HL-60/S4 (cell line): Measurements from ENCODE around the gene NLN.
"Not testable (repeated sequence)": the region's sequence is repeated elsewhere in the genome, so short reads cannot be mapped to it uniquely, and the experiment has no call there.

Experiments
- in situ Hi-C: fragments of 300-500 bp; cut with MboI; formaldehyde crosslinking; loops from 2 replicates; pipeline ENCODE4 v1.14.3; 2022; ENCODE audit warnings: low sequenced_read_pairs

NLN gene

GRCh38 chr5:65807494-65807893 is 85.5 kb downstream of the NLN start:
- in situ Hi-C loops: not testable (repeated sequence)

DNA sequence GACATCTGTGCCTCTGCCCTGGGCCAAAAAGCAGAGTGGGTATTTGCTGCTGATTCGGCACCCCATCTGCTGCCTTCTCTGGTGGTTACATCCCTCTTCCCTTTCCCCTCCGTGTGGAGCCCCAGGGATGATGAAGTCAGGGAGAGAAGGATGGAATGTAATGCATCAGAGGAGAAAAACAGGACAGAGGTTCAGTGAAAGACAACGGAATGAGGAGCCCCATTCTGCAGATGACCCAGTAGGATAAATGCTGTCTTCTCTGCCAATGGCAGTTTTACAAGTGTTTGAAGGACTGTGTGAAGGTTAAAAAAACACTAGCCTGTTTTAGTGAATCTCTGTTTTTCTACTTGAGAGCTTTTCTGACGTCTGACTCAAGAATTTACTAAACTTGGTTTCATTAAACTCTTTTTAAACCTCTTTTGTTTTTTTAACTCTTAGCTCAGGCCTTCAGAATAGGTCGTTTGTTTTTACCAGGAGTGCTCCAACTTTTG is 86.3 kb downstream of the NLN start:
- in situ Hi-C loops: no loop called here

- in situ Hi-C loops: no loop called here
These were observed 86.8 kb downstream of the NLN start for GRCh38 chr5:65808818-65809217.

DNA sequence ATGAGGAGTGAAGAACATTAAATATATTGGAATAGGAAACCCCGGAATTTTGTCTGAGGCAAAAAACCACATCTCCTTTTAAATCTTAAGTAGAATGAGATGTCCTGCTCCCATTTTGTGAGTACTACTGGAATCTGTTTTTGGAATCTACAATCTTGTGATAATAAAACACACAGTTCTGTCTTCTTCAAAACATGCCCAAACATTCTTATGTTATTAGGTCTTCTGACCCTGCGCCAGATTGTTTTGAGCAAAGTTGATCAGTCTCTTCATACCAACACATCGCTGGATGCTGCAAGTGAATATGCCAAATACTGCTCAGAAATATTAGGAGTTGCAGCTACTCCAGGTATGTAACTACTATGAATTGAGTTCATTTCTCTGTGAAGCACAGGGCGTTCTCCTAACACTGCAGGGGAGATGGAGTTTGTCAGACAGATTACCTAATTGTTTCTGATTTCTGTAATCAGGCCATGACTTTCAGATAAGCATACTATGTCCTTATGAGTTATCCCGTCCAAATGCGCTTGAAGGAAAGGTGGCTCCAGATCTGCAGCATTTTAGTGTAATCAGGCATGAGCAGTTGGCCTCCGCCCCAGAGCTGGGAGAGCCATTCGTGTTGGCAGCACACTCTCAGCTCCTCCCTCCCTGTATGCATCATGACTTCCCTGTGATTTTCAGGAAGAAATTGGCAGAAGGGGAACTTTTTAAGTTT is 88.0 kb downstream of the NLN start:
- in situ Hi-C loops: no loop called here

DNA sequence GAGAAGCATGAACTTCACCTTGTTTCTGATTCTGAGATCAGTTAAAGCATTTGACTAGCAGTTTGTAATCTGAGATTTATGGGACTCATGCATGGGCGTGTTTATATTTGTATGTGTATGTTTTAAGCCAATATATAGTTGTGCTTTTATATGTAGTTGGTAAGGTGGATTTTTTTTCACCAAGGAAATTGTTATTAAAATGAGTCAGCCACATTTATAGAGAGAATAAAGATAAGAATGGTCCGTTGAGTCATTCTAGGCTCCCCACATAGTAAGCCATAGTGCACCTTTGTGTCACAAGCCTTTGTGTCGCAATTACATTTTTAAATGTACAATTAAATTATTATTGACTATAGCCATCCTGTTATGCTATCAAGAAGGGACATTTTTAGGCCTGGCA is 89.0 kb downstream of the NLN start:
- in situ Hi-C loops: no loop called here

DNA sequence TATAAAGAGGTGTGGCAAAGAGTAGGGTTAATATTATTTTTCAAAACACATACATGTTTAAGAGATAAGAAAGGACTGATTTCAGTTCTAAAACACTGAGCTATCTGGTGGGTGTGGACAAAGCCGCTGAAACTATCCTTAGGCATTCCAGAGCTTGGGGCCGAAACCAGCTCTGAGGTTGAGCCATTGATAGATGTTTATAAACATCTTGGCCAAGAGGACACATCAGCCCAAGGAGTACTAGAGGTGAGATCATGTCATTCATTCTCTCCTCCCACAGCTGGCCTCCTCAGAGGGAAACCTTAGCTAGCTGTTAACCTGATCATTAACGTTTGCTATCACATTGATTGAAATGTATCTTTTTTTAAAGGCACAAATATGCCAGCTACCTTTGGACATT is 89.9 kb downstream of the NLN start:
- in situ Hi-C loops: no loop called here

DNA sequence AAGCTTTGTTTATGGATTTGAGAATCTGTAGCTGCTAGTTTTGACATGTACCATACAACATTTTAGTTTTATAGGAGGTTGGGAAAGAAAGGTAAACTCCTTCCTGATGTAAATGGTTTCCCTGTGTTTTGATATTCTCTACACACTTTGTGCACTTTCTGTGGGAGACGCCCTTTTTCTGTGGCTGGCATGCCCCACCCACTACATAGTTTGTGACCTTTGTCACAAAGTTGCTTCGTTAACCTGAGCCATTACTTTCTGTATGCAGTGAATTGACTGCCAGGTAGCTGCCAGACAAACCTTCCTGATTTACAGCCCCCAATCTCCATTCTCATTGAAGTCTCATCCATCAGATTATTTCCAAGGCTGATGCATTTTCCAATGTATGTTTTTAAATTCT is 90.6 kb downstream of the NLN start:
- in situ Hi-C loops: no loop called here

DNA sequence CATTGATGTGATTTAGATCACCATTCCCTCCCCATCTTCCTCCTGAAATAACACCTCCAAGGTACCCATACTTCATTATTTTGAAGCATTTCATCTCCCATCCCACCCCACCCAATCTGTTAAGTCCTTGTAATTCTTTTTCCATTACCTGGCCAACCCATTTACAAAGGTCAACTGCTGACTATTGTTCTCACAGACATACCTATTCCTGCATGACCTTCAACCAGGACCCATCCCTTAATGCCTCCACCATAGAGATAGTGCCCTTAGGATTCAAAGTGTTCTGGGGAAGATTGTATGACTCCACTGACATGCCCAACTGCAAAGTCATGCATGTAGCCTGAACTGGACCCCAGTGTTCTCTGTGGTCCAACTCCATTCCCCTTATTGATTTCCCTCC is 91.2 kb downstream of the NLN start:
- in situ Hi-C loops: no loop called here

DNA sequence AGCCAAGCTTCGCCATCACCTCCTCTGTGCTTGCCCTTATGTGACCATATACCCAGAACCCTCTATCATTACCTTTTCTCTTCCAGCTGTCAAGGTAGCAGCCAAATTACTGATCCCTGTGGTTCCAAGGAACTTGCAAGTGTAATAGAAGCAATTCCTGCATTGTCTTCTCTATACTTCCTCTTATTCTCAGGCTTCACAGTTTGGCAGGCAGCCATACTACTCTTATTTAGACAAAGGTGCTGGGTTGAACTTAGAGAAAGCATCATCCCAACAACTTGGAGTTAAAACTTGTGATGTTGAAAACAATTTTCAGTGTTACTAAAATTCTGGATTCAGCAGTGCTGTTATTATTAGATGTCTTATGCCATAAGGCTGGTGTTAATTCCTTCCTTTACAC is 93.2 kb downstream of the NLN start:
- in situ Hi-C loops: no loop called here

DNA sequence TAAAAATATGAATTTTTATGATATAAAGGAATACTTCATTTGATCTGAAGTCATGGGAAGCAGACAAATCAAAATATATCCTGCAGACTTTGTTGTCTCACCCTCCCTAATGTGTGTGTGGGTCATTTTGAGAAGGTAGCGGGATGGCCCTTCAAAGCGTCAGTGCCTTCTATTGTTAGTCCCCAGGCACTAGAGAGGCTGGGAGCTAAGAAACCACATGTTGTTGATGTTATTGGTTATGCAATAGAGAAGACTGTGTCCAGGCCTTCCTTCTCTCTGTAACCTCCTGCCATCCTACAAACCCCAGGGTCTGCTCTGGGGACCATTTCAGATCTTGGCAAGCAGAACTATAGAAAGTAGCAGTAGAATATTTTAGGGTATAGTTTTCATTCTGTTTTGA is 94.7 kb downstream of the NLN start:
- in situ Hi-C loops: no loop called here

DNA sequence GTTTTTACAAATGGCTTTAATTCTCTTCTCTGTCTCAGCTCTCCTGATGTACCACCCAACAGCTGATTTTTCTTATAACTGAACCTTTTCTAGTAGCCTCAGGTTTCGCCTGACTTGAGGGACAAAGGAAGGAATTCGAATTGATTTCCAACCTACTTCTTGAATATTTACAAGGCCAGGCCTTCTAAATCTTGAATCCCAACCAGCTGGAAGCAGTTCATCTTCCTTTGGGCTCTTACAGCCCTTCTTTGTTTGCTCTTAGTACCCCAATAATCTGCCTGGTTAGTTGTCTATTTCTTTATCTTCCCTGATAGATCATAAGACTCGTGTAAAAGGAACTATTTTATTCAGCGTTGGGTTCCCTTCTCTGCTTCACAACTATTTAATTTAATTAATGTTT is 95.9 kb downstream of the NLN start:
- in situ Hi-C loops: no loop called here

- in situ Hi-C loops: no loop called here
These were observed 96.6 kb downstream of the NLN start for GRCh38 chr5:65818592-65818991.

- in situ Hi-C loops: no loop called here
These were observed 97.4 kb downstream of the NLN start for GRCh38 chr5:65819215-65819904.

GRCh38 chr5:65819905-65820240 is 97.9 kb downstream of the NLN start:
- in situ Hi-C loops: no loop called here

GRCh38 chr5:65820373-65820772 is 98.4 kb downstream of the NLN start:
- in situ Hi-C loops: no loop called here

DNA sequence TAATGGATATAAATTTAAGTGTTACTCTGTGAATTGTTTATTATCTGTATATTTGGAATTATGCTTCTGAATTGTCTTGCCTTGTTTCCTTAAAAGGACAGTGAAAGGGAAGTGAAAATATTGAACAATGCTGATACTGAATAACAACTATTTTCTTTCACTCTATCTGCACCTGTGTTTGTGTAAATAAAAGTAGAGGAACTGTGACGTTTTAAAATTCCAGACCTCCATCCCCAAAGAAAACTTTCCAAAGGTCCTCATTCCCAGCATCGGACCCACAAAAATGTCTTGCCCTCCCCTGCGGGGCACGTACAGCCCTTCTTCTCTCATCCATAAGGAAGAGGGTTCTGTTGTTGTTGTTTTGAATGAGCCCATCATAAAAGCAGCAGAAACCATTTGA is 100.0 kb downstream of the NLN start:
- in situ Hi-C loops: no loop called here

DNA sequence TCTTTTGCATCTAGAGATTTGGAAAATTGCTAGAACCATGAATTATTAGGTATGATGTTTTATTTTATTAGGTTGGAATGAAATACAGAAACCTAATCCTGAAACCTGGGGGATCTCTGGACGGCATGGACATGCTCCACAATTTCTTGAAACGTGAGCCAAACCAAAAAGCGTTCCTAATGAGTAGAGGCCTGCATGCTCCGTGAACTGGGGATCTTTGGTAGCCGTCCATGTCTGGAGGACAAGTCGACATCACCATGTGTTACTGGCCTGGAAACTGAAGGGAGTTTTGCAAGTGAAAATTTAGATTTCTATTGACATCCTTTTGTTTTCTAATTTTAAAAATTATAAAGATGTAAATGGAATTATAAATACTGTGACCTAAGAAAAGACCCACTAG is 100.7 kb downstream of the NLN start:
- in situ Hi-C loops: no loop called here

- in situ Hi-C loops: no loop called here
These were observed 101.2 kb downstream of the NLN start for GRCh38 chr5:65823204-65823603.

DNA sequence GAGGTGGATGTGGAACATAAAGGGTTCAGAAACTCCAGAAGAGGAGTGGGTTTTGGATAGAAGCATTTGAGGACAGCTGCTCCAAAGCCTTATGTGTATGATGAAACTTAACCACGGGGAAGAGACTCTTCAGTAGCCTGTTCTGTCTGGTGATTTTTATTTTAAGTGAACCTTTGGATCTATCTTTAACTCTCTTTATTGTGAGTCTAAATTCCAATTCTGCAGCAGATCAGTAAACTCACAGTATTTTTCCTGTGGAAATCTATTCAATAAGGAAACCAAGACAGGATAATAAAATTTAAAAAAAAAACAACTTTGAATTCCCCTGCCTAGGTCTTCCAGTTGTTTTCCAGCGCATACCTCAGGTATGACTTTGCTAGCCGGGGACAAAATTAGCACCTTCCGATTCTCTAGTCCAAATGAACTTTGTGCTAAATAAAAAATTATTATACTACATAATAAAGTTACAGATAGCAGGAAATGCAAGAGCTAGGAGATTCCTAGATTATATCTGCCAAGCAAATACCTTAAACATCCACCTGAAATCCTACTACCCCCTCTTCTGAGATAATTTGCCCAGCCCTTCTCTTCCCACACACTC is 101.9 kb downstream of the NLN start:
- in situ Hi-C loops: no loop called here

DNA sequence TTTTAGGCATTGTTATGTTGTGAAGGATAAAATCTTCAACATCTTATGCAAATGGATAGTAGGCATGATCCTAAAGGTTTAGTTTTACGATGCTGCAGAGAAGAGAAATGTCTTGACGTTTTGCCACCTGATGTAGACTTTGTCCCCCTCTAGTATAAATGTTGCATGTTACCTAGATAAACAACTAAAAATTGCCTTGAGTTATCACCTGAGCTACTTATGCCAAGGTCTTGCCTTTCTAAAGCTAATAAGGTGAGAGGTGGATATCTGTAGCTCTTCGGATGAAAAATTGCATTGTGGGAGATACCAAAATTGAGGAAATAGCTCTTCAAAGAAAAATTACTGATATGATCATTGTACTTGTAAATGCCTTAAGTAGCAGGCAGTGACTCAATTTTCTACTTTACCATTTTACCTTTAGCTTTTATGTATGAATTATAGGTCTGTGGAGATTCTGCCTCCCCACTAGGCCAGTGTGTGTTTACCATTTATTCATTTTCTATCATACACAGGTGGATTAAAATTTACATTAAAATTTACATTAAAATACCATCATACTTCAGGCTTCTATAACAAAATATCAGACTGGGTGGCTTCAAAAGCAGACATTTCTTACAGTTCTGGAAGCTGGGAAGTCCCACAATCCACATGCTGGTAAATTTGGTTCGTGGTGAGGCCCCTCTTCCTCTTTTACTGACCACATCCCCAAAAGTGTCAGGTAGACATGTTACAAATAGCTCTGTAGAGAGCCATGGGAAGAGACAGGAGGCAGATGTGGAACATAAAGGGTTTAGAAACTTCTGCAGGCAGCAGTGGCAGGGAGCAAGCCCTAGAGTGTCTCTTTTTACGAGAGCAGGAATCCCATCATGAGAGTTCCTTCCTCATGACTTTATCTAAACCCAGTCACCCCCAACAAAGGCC is 103.7 kb downstream of the NLN start:
- in situ Hi-C loops: no loop called here
